Activated naive CD4-positive, alpha-beta T cell (primary cell): ENCODE data around the gene MYO1F.
"Not testable (repeated sequence)": the region's sequence is repeated elsewhere in the genome, so short reads cannot be mapped to it uniquely, and the experiment has no call there.

ENCODE experiments used
- DNase-seq, 4 experiments: peaks; one replicate each; lab custom pipeline; 2025; lab: John Stamatoyannopoulos, UW

The MYO1F gene

GRCh38 chr19:8517551-8518442 lies 59.4 kb downstream of the MYO1F start:
- DNase-seq, result peak in 2 of 4 experiments; percentile 43 to 44

- peak in 2 of 4 experiments; percentile 33 to 38 for DNase-seq
Measured at GRCh38 chr19:8515317-8515716, 61.9 kb downstream of the MYO1F start.

- not testable (repeated sequence) for DNase-seq
Measured at GRCh38 chr19:8514505-8515009, 62.7 kb downstream of the MYO1F start.

- peak; percentile 92 to 96 (median 94) for DNase-seq
Measured at GRCh38 chr19:8513687-8514504, 63.3 kb downstream of the MYO1F start, which contains the start of gene ZNF414. Gene ZNF414, minus strand, starts transcription at chr19:8514167. Its CDS starts 121 bp downstream, at chr19:8514046.

GRCh38 chr19:8513036-8513686 lies 64.1 kb downstream of the MYO1F start:
- DNase-seq, result no peak

GRCh38 chr19:8512115-8512967 lies 64.9 kb downstream of the MYO1F start:
- DNase-seq, result no peak

GRCh38 chr19:8511573-8512101 lies 65.6 kb downstream of the MYO1F start:
- no peak for DNase-seq

- no peak for DNase-seq
Measured at GRCh38 chr19:8510589-8511115, 66.6 kb downstream of the MYO1F start.

GRCh38 chr19:8506402-8506957 lies 70.8 kb downstream of the MYO1F start:
- DNase-seq, result no peak

GRCh38 chr19:8505680-8506401 lies 71.4 kb downstream of the MYO1F start:
- peak; percentile 32 to 66 (median 45) for DNase-seq

GRCh38 chr19:8504919-8505318 lies 72.3 kb downstream of the MYO1F start:
- DNase-seq, result no peak

- DNase-seq, result no peak
Measured at GRCh38 chr19:8504171-8504570, 73.1 kb downstream of the MYO1F start.

- no peak for DNase-seq
Measured at GRCh38 chr19:8503510-8503909, 73.7 kb downstream of the MYO1F start.

- no peak for DNase-seq
Measured at GRCh38 chr19:8501981-8502380, 75.3 kb downstream of the MYO1F start.

GRCh38 chr19:8501516-8501915 lies 75.7 kb downstream of the MYO1F start:
- DNase-seq, result no peak

- DNase-seq, result no peak
Measured at GRCh38 chr19:8500158-8500557, 77.1 kb downstream of the MYO1F start.

GRCh38 chr19:8499048-8499833 lies 78.0 kb downstream of the MYO1F start:
- no peak for DNase-seq

- no peak for DNase-seq
Measured at GRCh38 chr19:8498295-8498694, 78.9 kb downstream of the MYO1F start.

GRCh38 chr19:8494158-8494557 lies 83.1 kb downstream of the MYO1F start:
- no peak for DNase-seq
